Suprapubic skin (tissue), 4 donors: ENCODE measurements around the gene NTRK1. TPM values are rescaled to one million over a fixed set of nuclear protein-coding genes. Genes with fewer than 3 reads are reported as not detected.

Source experiments
- DNase-seq, 2 donors: peaks; one replicate each; pipeline ENCODE4 v3.0.0-alpha.2; 2019; ENCODE audit warnings: low spot score in 2 of 2
- H3K27ac ChIP-seq: fragments of 200-600 bp; sonication (generic); one replicate; pipeline ENCODE4 v1.5.1; 2019
- H3K27me3 ChIP-seq: fragments of 200-600 bp; sonication (generic); one replicate; pipeline ENCODE4 v1.5.1; 2019
- H3K36me3 ChIP-seq: fragments of 200-600 bp; sonication (generic); one replicate; pipeline ENCODE4 v1.5.1; 2019
- H3K4me1 ChIP-seq: fragments of 200-600 bp; sonication (generic); one replicate; pipeline ENCODE4 v1.5.1; 2019
- H3K4me3 ChIP-seq: fragments of 200-600 bp; sonication (generic); one replicate; pipeline ENCODE4 v1.5.1; 2019; ENCODE audit warnings: mild to moderate bottlenecking
- H3K9me3 ChIP-seq: fragments of 200-600 bp; sonication (generic); one replicate; pipeline ENCODE4 v1.5.1; 2019
- EP300 ChIP-seq: sonication (generic); formaldehyde crosslinking; IDR thresholded peaks from one replicate; pipeline ENCODE4 v1.6.1; 2017; ENCODE audit warnings: antibody characterized with exemption
- POLR2A ChIP-seq, 2 donors: fragments of 450-650 bp; IDR thresholded peaks; one replicate each; pipeline ENCODE4 v1.6.1; 2017; ENCODE audit warnings: antibody characterized with exemption in 2 of 2, mild to moderate bottlenecking in 2 of 2, moderate library complexity in 2 of 2
- POLR2AphosphoS5 ChIP-seq, 3 donors: sonication (generic); formaldehyde crosslinking; IDR thresholded peaks; one replicate each; pipeline ENCODE4 v1.6.1; 2017; ENCODE audit warnings: antibody characterized with exemption in 3 of 3
- WGBS: methylation state at CpG from one replicate; pipeline ENCODE4 v1.1.5; 2018; 5-methylcytosine and 5-hydroxymethylcytosine counted together
- total RNA-seq, 4 donors: library from RNA; depleted of rRNA; stranded (reverse); fragments of >200 nt; gene quantifications; one replicate each; pipeline ENCODE4 v1.1.0, GENCODE V29; 2016
- TF ChIP-seq, protein P1 (sequence below), 2 donors: fragments of 200-600 bp in 1 of 2; fragments of 450-650 bp in 1 of 2; sonication (generic) in 1 of 2; IDR thresholded peaks; one replicate each; pipeline ENCODE4 v1.5.1; 2016 to 2019; ENCODE audit warnings: antibody characterized with exemption in 2 of 2, mild to moderate bottlenecking in 1 of 2, moderate library complexity in 1 of 2

Gene NTRK1
- total RNA-seq, 4 donors from 2014 or later, result 0.32 TPM; not detected in 3

DNA sequence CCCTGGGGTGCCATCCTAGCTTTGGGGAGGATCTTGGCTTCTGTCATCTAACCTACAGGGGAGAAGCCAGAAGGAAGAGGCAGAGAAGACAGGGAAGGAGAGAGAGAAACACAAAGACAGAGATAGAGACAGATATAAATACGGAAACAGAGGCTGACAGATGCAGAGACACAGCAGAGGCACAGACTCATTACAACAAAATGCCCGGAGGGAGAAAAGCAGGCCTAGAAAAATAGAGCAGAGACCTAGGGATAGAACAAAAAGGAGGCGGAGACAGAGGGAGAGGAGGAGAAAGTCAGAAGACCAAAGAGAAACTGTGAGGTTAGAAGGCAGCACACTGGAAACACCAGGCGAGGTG lies 34.8 kb downstream of the NTRK1 start:
- Histone ChIP-seq H3K4me3 (peak overlapping the region; percentile 46), H3K36me3 (no peaks in the 10 kb centered on the region), H3K27ac (peak overlapping the region; percentile 86), H3K4me1 (peaks cover 40% of the 10 kb centered on the region), H3K27me3 (peaks cover 16% of the 10 kb centered on the region), H3K9me3 (no peaks in the 10 kb centered on the region)
- no peak for TF ChIP-seq EP300
- TF ChIP-seq, protein P1, sequence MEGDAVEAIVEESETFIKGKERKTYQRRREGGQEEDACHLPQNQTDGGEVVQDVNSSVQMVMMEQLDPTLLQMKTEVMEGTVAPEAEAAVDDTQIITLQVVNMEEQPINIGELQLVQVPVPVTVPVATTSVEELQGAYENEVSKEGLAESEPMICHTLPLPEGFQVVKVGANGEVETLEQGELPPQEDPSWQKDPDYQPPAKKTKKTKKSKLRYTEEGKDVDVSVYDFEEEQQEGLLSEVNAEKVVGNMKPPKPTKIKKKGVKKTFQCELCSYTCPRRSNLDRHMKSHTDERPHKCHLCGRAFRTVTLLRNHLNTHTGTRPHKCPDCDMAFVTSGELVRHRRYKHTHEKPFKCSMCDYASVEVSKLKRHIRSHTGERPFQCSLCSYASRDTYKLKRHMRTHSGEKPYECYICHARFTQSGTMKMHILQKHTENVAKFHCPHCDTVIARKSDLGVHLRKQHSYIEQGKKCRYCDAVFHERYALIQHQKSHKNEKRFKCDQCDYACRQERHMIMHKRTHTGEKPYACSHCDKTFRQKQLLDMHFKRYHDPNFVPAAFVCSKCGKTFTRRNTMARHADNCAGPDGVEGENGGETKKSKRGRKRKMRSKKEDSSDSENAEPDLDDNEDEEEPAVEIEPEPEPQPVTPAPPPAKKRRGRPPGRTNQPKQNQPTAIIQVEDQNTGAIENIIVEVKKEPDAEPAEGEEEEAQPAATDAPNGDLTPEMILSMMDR (IDR thresholded peaks at IDR 0.05), result no peak
- TF ChIP-seq POLR2AphosphoS5 (IDR thresholded peaks at IDR 0.05), result no peak
- TF ChIP-seq POLR2A (IDR thresholded peaks at IDR 0.05), result no peak
- WGBS, result 78% methylated on average over 4 of the region's 4 CpGs
- DNase-seq, result no peak

DNA sequence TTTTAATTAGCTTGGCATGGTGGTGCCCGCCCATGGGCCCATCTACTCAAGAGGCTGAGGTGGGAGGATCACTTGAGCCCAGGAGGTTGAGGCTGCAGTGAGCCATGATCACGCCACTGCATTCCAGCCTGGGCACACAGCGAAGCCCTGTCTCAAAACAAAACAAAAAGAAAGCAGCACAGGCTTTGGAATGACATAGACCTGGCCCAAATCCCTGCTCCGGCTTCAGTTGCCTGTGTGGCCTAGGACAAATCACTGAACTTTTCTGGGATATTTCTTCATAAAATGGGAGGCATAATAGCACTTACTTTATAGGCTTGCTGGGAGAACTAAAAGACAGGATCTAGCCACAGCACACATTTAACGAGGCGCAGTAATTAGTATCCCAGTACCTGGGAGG lies 35.3 kb downstream of the NTRK1 start:
- no peaks in the 10 kb centered on the region for H3K9me3 ChIP-seq
- peaks cover 43% of the 10 kb centered on the region for H3K4me1 ChIP-seq
- peaks cover 16% of the 10 kb centered on the region for H3K27me3 ChIP-seq
- 89% methylated on average over 6 of the region's 6 CpGs for whole genome bisulfite sequencing
- no peak for DNase-seq
- no peaks in the 10 kb centered on the region for H3K36me3 ChIP-seq
- no peak overlapping the region for H3K27ac ChIP-seq
- no peak overlapping the region for H3K4me3 ChIP-seq
- TF ChIP-seq, protein P1 (IDR thresholded peaks at IDR 0.05), result no peak

DNA sequence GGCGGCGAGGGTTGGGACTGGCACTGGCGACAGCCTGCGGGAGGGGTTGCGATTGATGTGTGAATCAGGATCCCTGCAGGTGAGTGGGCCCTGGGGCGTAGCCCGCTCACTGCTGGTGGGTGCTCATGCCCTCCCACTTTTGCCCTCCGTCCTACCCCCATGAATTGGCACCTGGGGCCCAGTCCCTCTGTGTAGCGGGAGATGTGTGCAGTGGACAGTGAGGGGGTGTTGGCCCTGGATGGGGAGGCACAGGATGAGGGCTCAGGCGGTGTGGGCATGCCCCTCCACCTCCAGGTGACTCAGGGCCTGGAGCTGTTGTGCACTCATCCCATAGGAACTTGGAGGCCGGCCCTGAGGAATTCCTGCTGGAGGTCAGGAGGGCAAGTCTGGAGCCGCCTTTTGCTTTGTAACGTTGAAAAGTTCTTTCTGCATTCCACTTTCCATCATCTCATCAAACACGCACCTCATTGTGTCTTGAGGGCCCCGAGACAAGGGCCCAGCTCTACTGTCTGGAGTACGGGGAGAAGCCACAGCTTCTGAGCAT lies 35.9 kb downstream of the NTRK1 start:
- peaks cover 16% of the 10 kb centered on the region for H3K27me3 ChIP-seq

DNA sequence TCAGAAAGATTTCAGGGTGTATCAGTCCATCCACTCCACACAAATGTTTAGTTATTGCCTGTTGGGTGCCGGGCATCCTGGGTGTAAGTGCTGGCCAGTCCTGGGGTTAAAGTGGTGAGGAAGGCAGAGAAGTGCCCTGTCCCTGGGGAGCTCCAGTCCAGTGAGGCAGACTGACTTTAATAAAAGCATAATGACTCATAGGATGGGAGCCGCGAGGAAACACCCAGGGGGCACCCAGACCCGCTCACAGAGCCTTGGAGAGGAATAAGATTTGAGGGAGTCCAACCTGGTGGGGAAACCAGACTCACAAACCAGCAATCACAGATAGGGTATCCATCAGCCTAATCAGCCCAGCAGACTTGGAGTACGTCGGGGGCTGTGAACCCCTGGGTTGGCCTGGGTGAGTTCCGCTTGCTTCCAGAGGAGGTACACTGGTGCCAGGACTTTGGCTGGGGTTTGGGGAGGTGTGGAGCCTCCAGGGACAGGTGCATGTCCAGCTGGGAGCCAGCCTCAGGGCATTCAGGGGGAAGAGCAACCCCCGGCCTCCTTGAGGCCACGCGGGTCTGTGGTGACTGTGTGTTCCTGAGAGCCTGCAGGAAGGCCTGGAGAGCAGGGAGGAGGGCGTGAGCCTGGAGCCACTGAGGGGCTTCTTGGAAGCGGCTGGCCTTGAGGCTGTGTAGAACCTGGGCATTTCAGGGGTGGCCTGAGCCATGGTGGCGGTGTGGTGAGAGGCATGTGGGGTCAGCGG lies 36.6 kb downstream of the NTRK1 start:
- no peak for DNase-seq
- WGBS, result 86% methylated on average over 6 of the region's 14 CpGs
- TF ChIP-seq POLR2A (IDR thresholded peaks at IDR 0.05) (no peak), EP300 (no peak), POLR2AphosphoS5 (IDR thresholded peaks at IDR 0.05) (no peak)
- TF ChIP-seq, protein P1 (IDR thresholded peaks at IDR 0.05), result no peak
- no peaks in the 10 kb centered on the region for H3K36me3 ChIP-seq
- peak overlapping the region; percentile 5 for H3K4me3 ChIP-seq
- no peaks in the 10 kb centered on the region for H3K9me3 ChIP-seq
- H3K27ac ChIP-seq, result peak overlapping the region; percentile 39
- peaks cover 42% of the 10 kb centered on the region for H3K4me1 ChIP-seq
- peaks cover 16% of the 10 kb centered on the region for H3K27me3 ChIP-seq

More for the DNA sequence above, 35.9 kb downstream of the NTRK1 start:
- no peak for TF ChIP-seq POLR2A (IDR thresholded peaks at IDR 0.05)
- TF ChIP-seq, protein P1 (IDR thresholded peaks at IDR 0.05), result no peak
- TF ChIP-seq POLR2AphosphoS5 (IDR thresholded peaks at IDR 0.05), result no peak
- no peak for TF ChIP-seq EP300
- no peak for DNase-seq
- Histone ChIP-seq H3K4me3 (no peak overlapping the region), H3K27ac (no peak overlapping the region), H3K4me1 (peaks cover 45% of the 10 kb centered on the region), H3K36me3 (no peaks in the 10 kb centered on the region), H3K9me3 (no peaks in the 10 kb centered on the region)
- WGBS, result 75% methylated on average over 15 of the region's 16 CpGs

DNA sequence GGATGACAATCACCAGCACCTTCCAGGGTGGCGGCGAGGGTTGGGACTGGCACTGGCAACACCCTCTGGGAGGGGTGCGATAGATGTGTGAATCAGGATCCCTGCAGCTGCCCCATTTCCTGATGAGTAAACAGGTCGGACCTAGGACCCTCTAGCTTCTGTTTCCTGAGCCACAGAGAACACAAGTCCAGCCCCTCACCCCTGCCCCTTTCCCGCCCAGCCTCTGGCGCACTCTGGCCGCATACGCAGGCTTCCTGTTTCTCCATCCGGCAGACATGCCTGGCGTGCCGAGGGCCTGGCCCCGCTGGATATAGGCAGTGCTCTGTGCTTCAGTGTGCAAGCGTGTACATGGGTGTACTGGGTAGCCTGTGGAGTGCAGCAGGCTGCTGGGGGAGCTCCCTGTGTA lies 37.5 kb downstream of the NTRK1 start:
- H3K27me3 ChIP-seq, result peaks cover 16% of the 10 kb centered on the region
- peak overlapping the region; percentile 5 for H3K4me3 ChIP-seq
- H3K9me3 ChIP-seq, result no peaks in the 10 kb centered on the region
- peaks cover 33% of the 10 kb centered on the region for H3K4me1 ChIP-seq
- no peak for TF ChIP-seq POLR2A (IDR thresholded peaks at IDR 0.05)
- TF ChIP-seq EP300, result no peak
- TF ChIP-seq, protein P1 (IDR thresholded peaks at IDR 0.05), result no peak
- TF ChIP-seq POLR2AphosphoS5 (IDR thresholded peaks at IDR 0.05), result no peak
- no peak for DNase-seq
- peak overlapping the region; percentile 39 for H3K27ac ChIP-seq
- no peaks in the 10 kb centered on the region for H3K36me3 ChIP-seq
- 12% methylated on average over 4 of the region's 13 CpGs for WGBS
